ENCODE data around the gene PRKAG2. TPM values are rescaled to one million over a fixed set of nuclear protein-coding genes. Genes with fewer than 3 reads are reported as not detected.

The PRKAG2 gene
- total RNA-seq, 4 donors from 2014 or later: 38.8 to 94.4 (median 73.2) TPM

GRCh38 chr7:151549083-151549482 lies 327.8 kb downstream of the PRKAG2 start:
- Histone ChIP-seq H3K4me3 (no peak overlapping the region), H3K36me3 (no peaks in the 10 kb centered on the region), H3K27ac (no peak overlapping the region), H3K4me1 (no peaks in the 10 kb centered on the region), H3K27me3 (no peaks in the 10 kb centered on the region), H3K9me3 (no peaks in the 10 kb centered on the region)
- TF ChIP-seq, protein P1, sequence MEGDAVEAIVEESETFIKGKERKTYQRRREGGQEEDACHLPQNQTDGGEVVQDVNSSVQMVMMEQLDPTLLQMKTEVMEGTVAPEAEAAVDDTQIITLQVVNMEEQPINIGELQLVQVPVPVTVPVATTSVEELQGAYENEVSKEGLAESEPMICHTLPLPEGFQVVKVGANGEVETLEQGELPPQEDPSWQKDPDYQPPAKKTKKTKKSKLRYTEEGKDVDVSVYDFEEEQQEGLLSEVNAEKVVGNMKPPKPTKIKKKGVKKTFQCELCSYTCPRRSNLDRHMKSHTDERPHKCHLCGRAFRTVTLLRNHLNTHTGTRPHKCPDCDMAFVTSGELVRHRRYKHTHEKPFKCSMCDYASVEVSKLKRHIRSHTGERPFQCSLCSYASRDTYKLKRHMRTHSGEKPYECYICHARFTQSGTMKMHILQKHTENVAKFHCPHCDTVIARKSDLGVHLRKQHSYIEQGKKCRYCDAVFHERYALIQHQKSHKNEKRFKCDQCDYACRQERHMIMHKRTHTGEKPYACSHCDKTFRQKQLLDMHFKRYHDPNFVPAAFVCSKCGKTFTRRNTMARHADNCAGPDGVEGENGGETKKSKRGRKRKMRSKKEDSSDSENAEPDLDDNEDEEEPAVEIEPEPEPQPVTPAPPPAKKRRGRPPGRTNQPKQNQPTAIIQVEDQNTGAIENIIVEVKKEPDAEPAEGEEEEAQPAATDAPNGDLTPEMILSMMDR (IDR thresholded peaks at IDR 0.05): no peak
- TF ChIP-seq POLR2A (IDR thresholded peaks at IDR 0.05): no peak
- no peak for DNase-seq

GRCh38 chr7:151544183-151544582 lies 332.7 kb downstream of the PRKAG2 start:
- Histone ChIP-seq H3K9me3 (no peaks in the 10 kb centered on the region), H3K4me3 (no peak overlapping the region), H3K27ac (no peak overlapping the region), H3K4me1 (no peaks in the 10 kb centered on the region), H3K36me3 (no peaks in the 10 kb centered on the region), H3K27me3 (no peaks in the 10 kb centered on the region)
- DNase-seq: no peak
- TF ChIP-seq, protein P1 (IDR thresholded peaks at IDR 0.05): no peak

DNA sequence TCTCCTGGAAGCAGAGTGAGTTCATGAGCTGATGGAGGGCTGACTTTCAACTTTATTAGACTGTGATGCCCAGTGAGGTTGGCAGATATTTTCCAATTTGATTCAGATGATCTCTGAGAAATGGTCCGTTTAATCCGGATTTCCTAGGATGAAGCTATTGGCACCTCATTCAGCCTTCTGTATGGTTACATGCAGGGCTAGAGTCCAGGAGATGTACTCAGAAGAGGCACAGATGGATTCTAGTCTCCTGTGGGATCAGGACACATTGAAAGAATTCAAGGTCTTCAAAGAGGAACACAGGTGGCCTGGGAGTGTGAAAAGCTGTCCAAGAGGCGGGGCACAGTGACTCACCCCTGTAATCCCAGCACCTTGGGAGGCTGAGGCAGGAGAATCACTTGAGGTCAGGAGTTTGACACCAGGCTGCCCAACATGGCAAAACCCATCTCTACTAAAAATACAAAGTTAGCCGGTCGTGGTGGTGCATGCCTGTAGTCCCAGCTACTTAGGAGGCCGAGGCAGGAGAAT lies 334.2 kb downstream of the PRKAG2 start:
- Histone ChIP-seq H3K9me3 (no peaks in the 10 kb centered on the region), H3K36me3 (no peaks in the 10 kb centered on the region), H3K27me3 (no peaks in the 10 kb centered on the region), H3K27ac (no peak overlapping the region), H3K4me1 (no peaks in the 10 kb centered on the region), H3K4me3 (no peak overlapping the region)
- TF ChIP-seq, protein P1 (IDR thresholded peaks at IDR 0.05): no peak
- no peak for TF ChIP-seq POLR2A (IDR thresholded peaks at IDR 0.05)
- DNase-seq: no peak

DNA sequence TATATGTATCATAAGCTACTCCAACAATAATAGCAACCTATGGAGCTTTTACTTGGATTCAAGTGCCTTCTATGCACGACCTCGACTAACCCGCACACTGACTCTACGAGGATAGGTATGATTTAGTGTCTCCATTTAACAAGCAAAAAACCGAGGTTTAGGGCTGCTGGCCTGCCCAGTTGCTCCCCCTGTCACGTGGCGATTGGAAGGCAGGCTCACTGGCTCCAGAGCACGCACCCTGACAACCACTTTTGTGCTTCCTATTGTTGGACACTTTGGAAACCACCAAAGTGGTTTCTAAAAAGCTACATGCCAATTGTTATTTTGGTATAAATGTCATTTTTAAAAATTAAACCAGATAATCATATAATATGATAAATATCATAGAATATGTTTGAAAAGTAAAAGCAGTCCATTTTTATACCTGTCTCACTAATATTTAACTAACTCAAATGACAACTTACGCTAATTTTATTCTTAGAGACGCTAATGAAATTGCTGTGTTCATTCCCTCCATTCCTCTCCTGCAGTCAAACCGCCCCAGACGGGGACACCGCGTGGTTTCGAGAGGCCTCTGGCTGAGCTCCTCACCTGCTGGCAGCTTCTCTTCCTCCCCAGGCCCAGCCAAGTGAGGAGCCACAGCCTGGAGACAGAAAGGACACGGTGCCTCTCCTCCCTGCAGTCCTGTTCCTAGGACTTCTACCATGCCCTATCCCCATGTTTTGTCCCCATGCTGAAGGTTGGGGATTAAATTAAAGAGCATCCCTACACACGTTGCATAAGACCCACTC lies 335.0 kb downstream of the PRKAG2 start:
- Histone ChIP-seq H3K27me3 (no peaks in the 10 kb centered on the region), H3K9me3 (no peaks in the 10 kb centered on the region), H3K4me1 (no peaks in the 10 kb centered on the region), H3K36me3 (no peaks in the 10 kb centered on the region), H3K27ac (no peak overlapping the region), H3K4me3 (no peak overlapping the region)
- DNase-seq: no peak
- TF ChIP-seq, protein P1 (IDR thresholded peaks at IDR 0.05): no peak
- TF ChIP-seq POLR2A (IDR thresholded peaks at IDR 0.05): no peak

- Histone ChIP-seq H3K9me3 (no peaks in the 10 kb centered on the region), H3K27ac (no peak overlapping the region)
These were observed 336.8 kb downstream of the PRKAG2 start for GRCh38 chr7:151540146-151540545.

More at GRCh38 chr7:151540146-151540545, 336.8 kb downstream of the PRKAG2 start:
- no peak overlapping the region for H3K4me3 ChIP-seq
- H3K36me3 ChIP-seq: no peaks in the 10 kb centered on the region
- TF ChIP-seq, protein P1 (IDR thresholded peaks at IDR 0.05): no peak
- no peak for TF ChIP-seq POLR2A (IDR thresholded peaks at IDR 0.05)
- H3K4me1 ChIP-seq: no peaks in the 10 kb centered on the region
- no peaks in the 10 kb centered on the region for H3K27me3 ChIP-seq
- no peak for DNase-seq

All from Peyer's patch (tissue), 4 donors.